H1 (cell line): ENCODE data around the gene SPR. TPM values are rescaled to one million over a fixed set of nuclear protein-coding genes. Genes with fewer than 3 reads are reported as not detected.

Experiments used
- CTCF ChIA-PET: fragments of 300-600 bp; sonication (Branson Sonifier 250); formaldehyde crosslinking; loops from one replicate; lab custom pipeline; 2021; ENCODE audit not compliant: partially characterized antibody; lab: Charles Lee
- POLR2A ChIA-PET: fragments of 300-600 bp; sonication (Branson Sonifier 250); formaldehyde crosslinking; loops from one replicate; lab custom pipeline; 2021; ENCODE audit warnings: inconsistent platforms; ENCODE audit not compliant: partially characterized antibody; lab: Charles Lee
- DNase-seq, 2 experiments: peaks; one replicate each; pipeline versions ENCODE4 v3.0.0 to v3.0.0-alpha.2; 2010 to 2022; ENCODE audit warnings: low spot score in 2 of 2, low read depth in 1 of 2, mixed read lengths in 1 of 2
- FAIRE-seq: peaks from 2 replicates; lab custom pipeline; 2011; peaks lifted over from hg19 to GRCh38; lab: Jason Lieb, UNC
- H2AFZ ChIP-seq: 2 replicates; pipeline ENCODE4 v1.8.1; 2012; ENCODE audit warnings: low read length, inconsistent platforms
- H2AK5ac ChIP-seq: 2 replicates; pipeline ENCODE4 v1.6.1; 2013; ENCODE audit warnings: low read depth, low read length
- H2BK120ac ChIP-seq: replicated peaks from 2 replicates; pipeline ENCODE3; 2013; ENCODE audit warnings: low read depth, low read length, inconsistent platforms
- H2BK12ac ChIP-seq: 2 replicates; pipeline ENCODE4 v1.6.1; 2013; ENCODE audit warnings: low read depth, low read length
- H2BK15ac ChIP-seq: 2 replicates; pipeline ENCODE4 v1.6.1; 2013; ENCODE audit warnings: low read length
- H2BK20ac ChIP-seq: 2 replicates; pipeline ENCODE4 v1.6.1; 2013; ENCODE audit warnings: low read length
- H2BK5ac ChIP-seq: 2 replicates; pipeline ENCODE4 v1.6.1; 2013; ENCODE audit warnings: low read depth, low read length
- H3K14ac ChIP-seq: 2 replicates; pipeline ENCODE4 v1.6.1; 2013; ENCODE audit warnings: inconsistent platforms; ENCODE audit not compliant: insufficient read length
- H3K18ac ChIP-seq: 2 replicates; pipeline ENCODE4 v1.6.1; 2013; ENCODE audit warnings: low read length; ENCODE audit errors: extremely low read depth
- H3K23ac ChIP-seq: 2 replicates; pipeline ENCODE4 v1.6.1; 2013; ENCODE audit warnings: inconsistent platforms; ENCODE audit not compliant: insufficient read length
- H3K23me2 ChIP-seq: 2 replicates; pipeline ENCODE4 v1.6.1; 2013; ENCODE audit warnings: low read depth, low read length
- H3K27ac ChIP-seq: 2 replicates; pipeline ENCODE4 v1.6.1; 2011; ENCODE audit warnings: low read depth, low read length, inconsistent platforms
- H3K27me3 ChIP-seq, 4 experiments: replicated peaks in 1 of 4; 1 replicate in 1 of 4; 2 replicates in 3 of 4; pipeline versions ENCODE4 v1.6.1 to v1.8.1; 2011 to 2013; ENCODE audit warnings: low read length in 3 of 4, mild to moderate bottlenecking in 3 of 4, inconsistent platforms in 2 of 4, mixed read lengths in 2 of 4, moderate library complexity in 1 of 4; ENCODE audit not compliant: control insufficient read depth in 3 of 4, insufficient read depth in 3 of 4; ENCODE audit errors: extremely low read depth in 1 of 4
- H3K36me3 ChIP-seq, 4 experiments: 2 replicates each; pipeline versions ENCODE4 v1.6.1 to v1.8.1; 2011 to 2013; ENCODE audit warnings: mild to moderate bottlenecking in 4 of 4, low read length in 3 of 4, moderate library complexity in 2 of 4, control low read depth in 1 of 4, inconsistent platforms in 1 of 4; ENCODE audit not compliant: insufficient read depth in 4 of 4, control insufficient read depth in 2 of 4
- H3K4ac ChIP-seq: replicated peaks from 2 replicates; pipeline ENCODE3; 2013; ENCODE audit warnings: low read length, low read depth, mixed read lengths, inconsistent platforms; ENCODE audit not compliant: insufficient read length
- H3K4me1 ChIP-seq, 4 experiments: replicated peaks in 1 of 4; 1 replicate in 1 of 4; 2 replicates in 3 of 4; pipeline versions ENCODE4 v1.6.1 to v1.8.1; 2011 to 2013; ENCODE audit warnings: low read length in 3 of 4, inconsistent platforms in 2 of 4, mixed read lengths in 1 of 4; ENCODE audit not compliant: insufficient read depth in 4 of 4, control insufficient read depth in 3 of 4
- H3K4me2 ChIP-seq, 2 experiments: 2 replicates each; pipeline versions ENCODE4 v1.6.1 to v1.8.1; 2011 to 2013; ENCODE audit warnings: low read depth in 2 of 2, low read length in 2 of 2, control low read depth in 1 of 2, inconsistent platforms in 1 of 2, mild to moderate bottlenecking in 1 of 2; ENCODE audit not compliant: insufficient read depth in 1 of 2
- H3K4me3 ChIP-seq, 4 experiments: fragments of 200-600, 300-600 bp in 1 of 4; sonication (generic), shearing (Covaris generic), sonication (Bioruptor Twin) in 1 of 4; 2 replicates each; pipeline versions ENCODE4 v1.5.1 to v1.8.1; 2011 to 2016; ENCODE audit warnings: low read length in 4 of 4, low read depth in 3 of 4, control low read depth in 2 of 4, inconsistent platforms in 2 of 4, mild to moderate bottlenecking in 2 of 4, mixed read lengths in 1 of 4, moderate library complexity in 1 of 4; ENCODE audit not compliant: insufficient read depth in 2 of 4; ENCODE audit errors: extremely low read depth in 1 of 4
- H3K56ac ChIP-seq: replicated peaks from 2 replicates; pipeline ENCODE3; 2013; ENCODE audit warnings: low read depth, mild to moderate bottlenecking, mixed read lengths, low read length, inconsistent platforms; ENCODE audit not compliant: insufficient read length
- H3K79me1 ChIP-seq: 2 replicates; pipeline ENCODE4 v1.6.1; 2013; ENCODE audit warnings: low read depth, low read length, control low read depth
- H3K79me2 ChIP-seq, 2 experiments: 2 replicates each; pipeline versions ENCODE4 v1.6.1 to v1.8.1; 2012 to 2013; ENCODE audit warnings: low read length in 2 of 2, mild to moderate bottlenecking in 2 of 2, inconsistent platforms in 1 of 2; ENCODE audit not compliant: insufficient read depth in 2 of 2, control insufficient read depth in 1 of 2
- H3K9ac ChIP-seq, 4 experiments: replicated peaks in 1 of 4; 1 replicate in 1 of 4; 2 replicates in 3 of 4; pipeline versions ENCODE4 v1.6.1 to v1.8.1; 2011 to 2013; ENCODE audit warnings: low read depth in 3 of 4, low read length in 3 of 4, control low read depth in 2 of 4, mild to moderate bottlenecking in 2 of 4, moderate library complexity in 2 of 4, inconsistent platforms in 1 of 4; ENCODE audit errors: extremely low read depth in 1 of 4
- H3K9me3 ChIP-seq, 2 experiments: 2 replicates each; pipeline versions ENCODE4 v1.6.1 to v1.8.1; 2012 to 2013; ENCODE audit warnings: mild to moderate bottlenecking in 2 of 2, moderate library complexity in 2 of 2, control low read depth in 1 of 2, inconsistent platforms in 1 of 2, low read depth in 1 of 2, low read length in 1 of 2, mixed read lengths in 1 of 2; ENCODE audit not compliant: insufficient read depth in 2 of 2
- H4K20me1 ChIP-seq, 2 experiments: replicated peaks in 1 of 2; 2 replicates each; pipeline versions ENCODE3 to v1.8.1; 2011 to 2013; ENCODE audit warnings: inconsistent platforms in 2 of 2, low read length in 2 of 2, mild to moderate bottlenecking in 1 of 2; ENCODE audit not compliant: insufficient read depth in 2 of 2, control insufficient read depth in 1 of 2
- H4K5ac ChIP-seq: 2 replicates; pipeline ENCODE4 v1.6.1; 2013; ENCODE audit warnings: low read length, low read depth, mixed read lengths, inconsistent platforms; ENCODE audit not compliant: insufficient read length
- H4K8ac ChIP-seq: 2 replicates; pipeline ENCODE4 v1.8.0; 2013; ENCODE audit warnings: mild to moderate bottlenecking, moderate library complexity, low read length, inconsistent platforms; ENCODE audit not compliant: insufficient read depth; ENCODE audit errors: extremely low read depth
- H4K91ac ChIP-seq: replicated peaks from 2 replicates; pipeline ENCODE3; 2013; ENCODE audit warnings: low read length, mixed read lengths, inconsistent platforms; ENCODE audit not compliant: insufficient read length
- CBX5 ChIP-seq: fragments of 300-800, 300-1000 bp; sonication (generic); IDR thresholded peaks from 2 replicates; pipeline ENCODE4 v1.7.1; 2016; ENCODE audit warnings: antibody characterized with exemption, low read length, low read depth
- NANOG ChIP-seq: IDR thresholded peaks from 2 replicates; pipeline ENCODE4 v1.6.1; 2011; ENCODE audit warnings: low read length, low read depth, mild to moderate bottlenecking, inconsistent platforms; ENCODE audit not compliant: insufficient read depth, poor library complexity, severe bottlenecking
- RBBP5 ChIP-seq: IDR thresholded peaks from 2 replicates; pipeline ENCODE4 v1.7.1; 2012; ENCODE audit warnings: low read depth, mild to moderate bottlenecking, inconsistent platforms, low read length, moderate library complexity, borderline replicate concordance
- SIN3A ChIP-seq, 2 experiments: IDR thresholded peaks in 1 of 2; conservative IDR thresholded peaks in 1 of 2; 2 replicates each; pipeline ENCODE4 v1.6.1; 2011 to 2012; ENCODE audit warnings: low read length in 2 of 2, improper control_type of control experiment in 1 of 2, low read depth in 1 of 2, mild to moderate bottlenecking in 1 of 2
- SP2 ChIP-seq: IDR thresholded peaks from 2 replicates; pipeline ENCODE4 v1.6.1; 2012; ENCODE audit warnings: mild to moderate bottlenecking, low read length, inconsistent platforms
- WGBS, 2 experiments: shearing (Covaris generic) in 1 of 2; methylation state at CpG; one replicate each; pipeline versions ENCODE4 v1.1.6 to v1.1.7; 2013 to 2015; ENCODE audit warnings: low lambda C conversion rate in 2 of 2, mixed read lengths in 2 of 2, inconsistent platforms in 1 of 2, low coverage in 1 of 2, missing lambda C conversion rate in 1 of 2; ENCODE audit not compliant: insufficient replicate concordance in 2 of 2, insufficient coverage in 1 of 2, insufficient read length in 1 of 2; ENCODE audit errors: extremely low coverage in 1 of 2, missing lambda C conversion rate in 1 of 2; 5-methylcytosine and 5-hydroxymethylcytosine counted together
- polyA plus RNA-seq, 7 experiments: library from polyadenylated mRNA; depleted of rRNA in 3 of 7; stranded (reverse) in 5 of 7; unstranded in 2 of 7; fragments of >200 nt in 5 of 7; fragments of 200-250 nt in 2 of 7; gene quantifications; 1 replicate in 5 of 7; 2 replicates in 1 of 7; 4 replicates in 1 of 7; pipeline versions ENCODE4 v1.2.1 to v1.2.3, GENCODE V29; 2011 to 2013; ENCODE audit warnings: missing spikeins in 2 of 7, mixed read lengths in 2 of 7
- total RNA-seq: library from RNA; stranded (reverse); fragmentation: NEBNext Ultra II Directional; extraction: Animal tissue kit (Norgen Biotek cat#: 25700); gene quantifications from 2 replicates; pipeline ENCODE4 v1.2.1, GENCODE V29; 2021

The SPR gene
- total and polyA plus RNA-seq, 2 of the 8 experiments (the other 6 are each of a cell fraction or from before 2014, with no cell fraction given) = 4.5 to 11.5 TPM

DNA sequence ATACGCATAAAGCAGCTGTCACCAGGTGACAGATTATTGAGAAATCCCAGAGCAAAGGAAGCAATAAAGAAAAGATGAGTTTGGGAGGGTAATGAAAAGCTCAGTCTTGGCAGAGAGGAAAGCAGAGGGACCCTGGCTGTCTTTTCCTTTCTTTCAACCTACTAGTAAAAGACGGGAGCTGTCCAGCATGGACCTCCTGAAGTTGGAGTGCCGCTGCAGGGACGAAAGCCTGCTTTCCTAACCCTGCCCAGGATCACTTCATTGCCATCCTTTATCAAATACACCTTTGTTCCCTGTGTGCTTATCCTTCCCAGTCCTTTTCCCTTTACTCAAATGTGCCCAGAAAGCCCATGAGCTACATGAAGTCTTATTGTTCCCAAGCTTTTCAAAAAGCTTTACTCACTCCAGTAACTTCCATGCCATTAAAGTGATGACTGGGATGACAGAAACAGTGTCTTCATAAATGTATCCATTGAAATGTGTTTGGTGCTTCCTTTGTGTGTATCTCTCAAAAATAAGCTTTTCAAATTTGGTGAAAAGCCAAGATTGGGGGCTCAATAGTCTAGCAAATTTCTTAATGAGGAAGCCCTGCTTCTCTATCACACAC, 3.7 kb upstream of the SPR start:
- Histone ChIP-seq H4K91ac (no peak overlapping the region), H3K27me3 (peaks cover 4 to 28% (median 21%) of the 10 kb centered on the region in 4 experiments), H2AFZ (no peak overlapping the region), H3K4ac (no peak overlapping the region), H3K23me2 (peaks cover 9% of the 10 kb centered on the region; the same call in 1 of the 2 replicates), H4K5ac (no peak overlapping the region), H3K36me3 (no peaks in the 10 kb centered on the region), H4K20me1 (peaks cover 0 to 6% of the 10 kb centered on the region in 2 experiments), H2AK5ac (no peak overlapping the region), H3K27ac (no peak overlapping the region), H3K18ac (no peak overlapping the region), H3K23ac (no peak overlapping the region), H3K9me3 (no peaks in the 10 kb centered on the region), H3K56ac (no peak overlapping the region), H3K4me3 (no peak overlapping the region), H2BK20ac (no peak overlapping the region), H3K4me2 (no peak overlapping the region), H3K14ac (no peak overlapping the region), H4K8ac (no peak overlapping the region), H2BK15ac (no peak overlapping the region), H3K79me2 (no peaks in the 10 kb centered on the region), H3K79me1 (no peaks in the 10 kb centered on the region), H2BK5ac (no peak overlapping the region), H2BK120ac (no peak overlapping the region), H3K4me1 (peaks cover 0 to 8% (median 1%) of the 10 kb centered on the region in 4 experiments; a peak in 5 of 7 replicates), H3K9ac (no peak overlapping the region), H2BK12ac (no peak overlapping the region)
- POLR2A ChIA-PET = no interaction called here
- CTCF ChIA-PET = interaction anchor here (0.8 to 2.7 kb wide), 11 partner anchors 10 to 305 kb away, joined by 3 to 21 read pairs (median 3); no protein-coding TSS in a partner anchor
- DNase-seq (peak in 1 of 2 experiments; percentile 82), FAIRE-seq (peak; percentile 91)
- TF ChIP-seq SIN3A (conservative IDR thresholded peaks at IDR 0.05 in 1 of 2, IDR thresholded peaks at IDR 0.05 in 1 of 2; ENCODE audit: low read depth in 1 of 2, low read length in 2 of 2) (peak; percentile 65 to 78; a peak in 2 of 4 replicates), RBBP5 (no peak), NANOG (no peak), SP2 (no peak), CBX5 (no peak)
- 16% methylated on average over 4 of the region's 4 CpGs; no CpG with 5 or more reads in 1 of the 2 experiments for WGBS, 2 experiments
